Measurements from ENCODE around the gene INO80B.
A peak's percentile ranks its signal among the peaks of the same experiment; 100 is the strongest.
"Not testable (repeated sequence)": the region's sequence is repeated elsewhere in the genome, so short reads cannot be mapped to it uniquely, and the experiment has no call there.

INO80B gene

GRCh38 chr2:74458132-74458937, 3.4 kb downstream of the INO80B start, which contains the start of gene WBP1:
WBP1 (plus strand) TSS chr2:74458438; CDS start chr2:74458603, 165 bp downstream.
- H3K36me3 Mint-ChIP-seq: peaks cover 17% of the 10 kb centered on the region
- peak within 1 kb of the TSS; percentile 99 for H3K4me3 Mint-ChIP-seq
- peak within 1 kb of the TSS; percentile 99 for H3K27ac Mint-ChIP-seq
- peaks cover 64% of the 10 kb centered on the region for H3K4me1 Mint-ChIP-seq
- H3K27me3 Mint-ChIP-seq: no peaks in the 10 kb centered on the region
- H3K9me3 Mint-ChIP-seq: no peaks in the 10 kb centered on the region

GRCh38 chr2:74458938-74459363, 4.1 kb downstream of the INO80B start:
- Mint-ChIP-seq H3K9me3 (no peaks in the 10 kb centered on the region), H3K4me3 (peak overlapping the region; percentile 99), H3K27ac (peak overlapping the region; percentile 52), H3K27me3 (no peaks in the 10 kb centered on the region), H3K36me3 (peaks cover 17% of the 10 kb centered on the region), H3K4me1 (peaks cover 65% of the 10 kb centered on the region)

- Mint-ChIP-seq H3K27ac (peak overlapping the region; percentile 89), H3K4me3 (peak overlapping the region; percentile 99), H3K36me3 (peaks cover 17% of the 10 kb centered on the region), H3K4me1 (peaks cover 65% of the 10 kb centered on the region)
- not testable (repeated sequence) for H3K9me3 Mint-ChIP-seq, H3K27me3 Mint-ChIP-seq
These were observed 4.7 kb downstream of the INO80B start for GRCh38 chr2:74459503-74460118.

- H3K36me3 Mint-ChIP-seq: peaks cover 14% of the 10 kb centered on the region
- peak overlapping the region; percentile 99 for H3K4me3 Mint-ChIP-seq
These were observed 5.3 kb downstream of the INO80B start for GRCh38 chr2:74460187-74460586.

GRCh38 chr2:74461187-74462053, 6.5 kb downstream of the INO80B start:
- no peak overlapping the region for H3K27ac Mint-ChIP-seq
- no peak overlapping the region for H3K4me3 Mint-ChIP-seq
- no peaks in the 10 kb centered on the region for H3K27me3 Mint-ChIP-seq
- peaks cover 58% of the 10 kb centered on the region for H3K4me1 Mint-ChIP-seq
- peaks cover 7% of the 10 kb centered on the region for H3K36me3 Mint-ChIP-seq
- H3K9me3 Mint-ChIP-seq: no peaks in the 10 kb centered on the region

More at GRCh38 chr2:74460187-74460586, 5.3 kb downstream of the INO80B start:
- not testable (repeated sequence) for H3K9me3 Mint-ChIP-seq, H3K27me3 Mint-ChIP-seq, H3K27ac Mint-ChIP-seq
- H3K4me1 Mint-ChIP-seq: peaks cover 60% of the 10 kb centered on the region

GRCh38 chr2:74462054-74462785, 7.3 kb downstream of the INO80B start:
- no peak overlapping the region for H3K4me3 Mint-ChIP-seq
- H3K27ac Mint-ChIP-seq: no peak overlapping the region
- H3K27me3 Mint-ChIP-seq: no peaks in the 10 kb centered on the region
- H3K9me3 Mint-ChIP-seq: no peaks in the 10 kb centered on the region
- peaks cover 5% of the 10 kb centered on the region for H3K36me3 Mint-ChIP-seq
- H3K4me1 Mint-ChIP-seq: peaks cover 50% of the 10 kb centered on the region

GRCh38 chr2:74462786-74463105, 7.9 kb downstream of the INO80B start:
- H3K9me3 Mint-ChIP-seq: no peaks in the 10 kb centered on the region
- H3K27ac Mint-ChIP-seq: no peak overlapping the region
- no peak overlapping the region for H3K4me3 Mint-ChIP-seq

GRCh38 chr2:74464406-74464805, 9.5 kb downstream of the INO80B start:
- Mint-ChIP-seq H3K4me1 (peaks cover 36% of the 10 kb centered on the region), H3K4me3 (peak overlapping the region; percentile 99), H3K36me3 (peaks cover 4% of the 10 kb centered on the region), H3K27ac (peak overlapping the region; percentile 84), H3K27me3 (no peaks in the 10 kb centered on the region), H3K9me3 (no peaks in the 10 kb centered on the region)

More at GRCh38 chr2:74462786-74463105, 7.9 kb downstream of the INO80B start:
- peaks cover 4% of the 10 kb centered on the region for H3K36me3 Mint-ChIP-seq
- no peaks in the 10 kb centered on the region for H3K27me3 Mint-ChIP-seq
- peaks cover 48% of the 10 kb centered on the region for H3K4me1 Mint-ChIP-seq

- H3K9me3 Mint-ChIP-seq, H3K27me3 Mint-ChIP-seq: not testable (repeated sequence)
- Mint-ChIP-seq H3K4me1 (peaks cover 26% of the 10 kb centered on the region), H3K27ac (peak overlapping the region; percentile 86), H3K36me3 (peaks cover 17% of the 10 kb centered on the region), H3K4me3 (peak overlapping the region; percentile 76)
These were observed 15.9 kb downstream of the INO80B start for GRCh38 chr2:74470742-74471141.

- Mint-ChIP-seq H3K27me3 (no peaks in the 10 kb centered on the region), H3K4me1 (peaks cover 21% of the 10 kb centered on the region), H3K27ac (peak overlapping the region; percentile 98), H3K36me3 (peaks cover 17% of the 10 kb centered on the region), H3K9me3 (no peaks in the 10 kb centered on the region), H3K4me3 (peak overlapping the region; percentile 99)
These were observed 16.6 kb downstream of the INO80B start for GRCh38 chr2:74471332-74472065.

GRCh38 chr2:74472086-74472944, 17.4 kb downstream of the INO80B start, which contains the start of gene MRPL53:
MRPL53 (minus strand) TSS chr2:74472680; CDS start chr2:74472660, 20 bp downstream.
- no peaks in the 10 kb centered on the region for H3K27me3 Mint-ChIP-seq
- H3K36me3 Mint-ChIP-seq: peaks cover 17% of the 10 kb centered on the region
- no peaks in the 10 kb centered on the region for H3K9me3 Mint-ChIP-seq
- H3K4me1 Mint-ChIP-seq: peaks cover 22% of the 10 kb centered on the region
- H3K27ac Mint-ChIP-seq: peak within 1 kb of the TSS; percentile 98
- H3K4me3 Mint-ChIP-seq: peak within 1 kb of the TSS; percentile 99

GRCh38 chr2:74472945-74473258, 18.0 kb downstream of the INO80B start:
- peak overlapping the region; percentile 98 for H3K27ac Mint-ChIP-seq
- peak overlapping the region; percentile 99 for H3K4me3 Mint-ChIP-seq
- peaks cover 24% of the 10 kb centered on the region for H3K4me1 Mint-ChIP-seq
- peaks cover 20% of the 10 kb centered on the region for H3K36me3 Mint-ChIP-seq
- no peaks in the 10 kb centered on the region for H3K27me3 Mint-ChIP-seq
- no peaks in the 10 kb centered on the region for H3K9me3 Mint-ChIP-seq

GRCh38 chr2:74474481-74474880, 19.6 kb downstream of the INO80B start:
- Mint-ChIP-seq H3K4me1 (peaks cover 29% of the 10 kb centered on the region), H3K4me3 (no peak overlapping the region), H3K27ac (peak overlapping the region; percentile 68), H3K27me3 (no peaks in the 10 kb centered on the region), H3K9me3 (no peaks in the 10 kb centered on the region), H3K36me3 (peaks cover 23% of the 10 kb centered on the region)

- peaks cover 27% of the 10 kb centered on the region for H3K4me1 Mint-ChIP-seq
- no peak overlapping the region for H3K27ac Mint-ChIP-seq
- no peaks in the 10 kb centered on the region for H3K9me3 Mint-ChIP-seq
- no peaks in the 10 kb centered on the region for H3K27me3 Mint-ChIP-seq
- H3K4me3 Mint-ChIP-seq: no peak overlapping the region
- H3K36me3 Mint-ChIP-seq: peaks cover 23% of the 10 kb centered on the region
These were observed 20.0 kb downstream of the INO80B start for GRCh38 chr2:74474899-74475298.
